Fibroblast of skin of right biceps (primary cell): ENCODE data around the gene CPOX.

Experiments used
- DNase-seq: peaks from one replicate; pipeline ENCODE4 v3.0.0-alpha.2; 2013

The CPOX gene

GRCh38 chr3:98594628-98595324 lies 1.4 kb upstream of the CPOX start:
- DNase-seq: no peak

- DNase-seq: no peak
Observed at GRCh38 chr3:98592345-98592935, 971 bp downstream of the CPOX start.

DNA sequence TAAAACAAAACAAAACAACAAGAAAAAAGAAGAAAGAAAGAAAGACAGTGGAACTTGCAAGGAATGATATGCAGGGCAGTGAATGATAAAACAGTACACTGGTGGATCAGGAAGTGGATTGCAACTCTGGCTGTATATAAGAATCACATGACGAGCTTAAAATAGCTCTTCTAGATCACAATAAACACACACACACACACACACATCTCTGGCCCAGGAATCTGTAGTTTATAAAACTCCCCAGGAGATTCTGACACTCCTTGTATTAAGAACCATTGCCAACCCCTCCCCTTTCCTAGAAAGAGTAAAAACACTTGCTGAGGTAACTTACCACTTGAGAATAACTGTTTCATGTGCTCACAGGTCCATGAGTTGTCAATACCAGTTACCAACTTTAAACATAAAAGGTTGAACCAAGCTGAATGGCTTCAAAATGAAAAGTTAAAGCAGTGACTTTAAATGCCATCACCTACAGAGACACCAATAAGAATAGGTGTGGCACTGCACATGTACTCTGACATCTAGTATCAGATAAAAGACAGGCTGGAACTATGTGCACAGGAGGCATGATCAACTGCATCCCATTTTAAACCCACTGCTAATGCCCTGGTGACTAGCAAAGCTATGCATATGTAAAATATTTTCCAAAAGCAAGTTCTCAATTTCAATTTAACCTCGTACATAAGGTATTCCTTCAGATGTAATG lies 3.9 kb downstream of the CPOX start:
- DNase-seq: no peak

- no peak for DNase-seq
Observed at GRCh38 chr3:98588065-98588464, 5.3 kb downstream of the CPOX start.

DNA sequence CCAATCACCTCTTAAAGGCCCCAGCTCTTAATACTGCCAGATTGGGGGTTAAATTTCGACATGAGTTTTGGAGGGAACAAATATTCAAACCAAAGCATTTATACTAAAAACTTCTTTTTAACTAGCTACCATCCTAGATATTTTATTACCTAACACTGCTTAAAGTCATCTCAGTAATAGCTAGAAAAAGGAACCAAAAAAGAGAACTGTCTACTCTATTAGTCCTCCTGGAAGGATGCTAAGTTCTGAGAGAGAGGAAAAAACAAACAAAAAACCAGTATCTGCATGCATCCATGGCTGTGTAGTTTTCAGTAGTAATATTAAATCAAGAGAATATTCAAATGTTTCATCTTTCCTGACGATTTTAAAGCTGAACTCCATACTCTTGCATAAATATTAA lies 5.8 kb downstream of the CPOX start:
- no peak for DNase-seq

- no peak for DNase-seq
Observed at GRCh38 chr3:98584547-98584946, 8.9 kb downstream of the CPOX start.

DNA sequence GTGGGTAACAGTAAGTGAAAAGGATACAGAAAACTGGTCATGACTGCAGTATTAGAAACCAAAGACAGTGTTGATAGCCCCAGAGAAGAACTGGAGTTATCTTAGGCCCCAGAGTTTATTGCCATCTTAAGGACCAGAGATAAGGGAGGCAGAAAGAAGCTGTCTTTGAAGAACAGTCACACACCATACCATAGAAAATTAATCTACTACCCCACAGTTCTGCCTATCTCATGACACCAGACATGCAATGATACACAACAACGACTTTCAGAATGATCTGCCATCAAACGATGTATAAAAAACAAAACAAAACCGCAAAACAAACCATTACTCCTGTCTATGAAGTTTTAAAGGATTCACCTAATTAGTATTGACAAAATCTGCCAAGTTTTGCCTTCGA lies 9.6 kb downstream of the CPOX start:
- no peak for DNase-seq

- no peak for DNase-seq
Observed at GRCh38 chr3:98582042-98582441, 11.4 kb downstream of the CPOX start.

DNA sequence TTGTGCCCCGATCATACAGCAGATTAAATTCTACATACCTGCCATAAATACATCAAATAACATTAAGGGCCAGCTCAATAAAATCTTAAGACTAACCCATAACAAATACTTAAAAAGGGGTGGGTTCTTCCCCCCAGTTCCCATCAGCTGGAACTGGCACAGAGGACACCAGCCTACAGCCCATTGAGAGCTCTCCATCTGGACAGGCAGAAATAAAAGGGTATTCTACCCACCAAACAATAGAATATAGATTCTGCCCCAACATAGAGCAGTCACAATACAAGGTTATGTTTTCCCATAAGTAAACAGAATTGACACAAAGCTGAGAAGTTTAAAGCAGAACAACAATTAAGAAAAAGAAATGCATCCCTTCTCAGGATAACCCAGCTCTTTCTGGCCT lies 11.9 kb downstream of the CPOX start:
- DNase-seq: no peak

GRCh38 chr3:98580401-98581386 lies 12.7 kb downstream of the CPOX start:
- no peak for DNase-seq

- DNase-seq: peak; percentile 83
Observed at GRCh38 chr3:98577178-98577895, 16.1 kb downstream of the CPOX start.

GRCh38 chr3:98574132-98574531 lies 19.3 kb downstream of the CPOX start:
- no peak for DNase-seq

DNA sequence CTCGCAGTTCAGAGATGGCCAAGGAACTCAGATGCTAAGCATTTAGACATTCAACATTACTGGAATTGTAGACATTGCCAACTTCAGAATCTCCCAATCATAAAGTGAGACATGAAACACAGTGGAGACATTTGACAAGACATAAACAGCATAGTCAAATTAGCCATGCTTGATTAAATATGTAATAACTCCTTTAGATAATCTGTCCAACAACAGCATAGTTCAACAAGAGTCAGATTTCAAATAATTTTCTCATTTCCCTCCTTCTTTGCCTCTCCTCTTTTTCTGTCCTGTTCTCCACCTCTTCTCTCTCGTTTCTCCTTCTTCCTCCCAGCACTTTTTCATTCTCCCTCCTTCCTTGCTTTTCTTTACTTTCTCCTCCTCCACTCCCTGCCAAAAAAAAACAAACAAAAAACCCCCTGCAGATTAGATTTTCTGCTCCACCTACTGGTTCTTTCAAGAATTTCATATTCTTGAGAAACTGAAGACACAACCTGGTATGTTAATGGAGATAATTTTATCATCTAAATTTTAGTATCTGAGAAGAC lies 20.2 kb downstream of the CPOX start:
- DNase-seq: peak; percentile 39

DNA sequence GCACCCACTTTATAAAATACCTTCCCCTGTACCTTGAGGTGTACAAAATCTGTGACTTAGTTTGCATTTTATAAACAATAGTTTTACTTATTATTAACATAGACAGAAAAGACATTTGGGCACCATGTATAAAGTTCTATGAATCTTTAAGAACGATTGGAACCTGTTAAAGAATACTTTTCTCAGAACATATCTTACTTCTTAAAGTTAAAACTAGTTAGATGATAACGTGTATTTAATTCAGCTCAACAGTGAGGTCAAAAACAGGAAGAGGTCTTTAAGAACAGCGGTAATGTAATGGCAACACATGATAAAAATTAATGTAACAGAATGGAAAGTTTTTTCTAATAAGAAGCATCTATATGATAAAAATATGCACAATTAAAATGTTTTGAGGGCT lies 25.0 kb downstream of the CPOX start:
- no peak for DNase-seq

DNA sequence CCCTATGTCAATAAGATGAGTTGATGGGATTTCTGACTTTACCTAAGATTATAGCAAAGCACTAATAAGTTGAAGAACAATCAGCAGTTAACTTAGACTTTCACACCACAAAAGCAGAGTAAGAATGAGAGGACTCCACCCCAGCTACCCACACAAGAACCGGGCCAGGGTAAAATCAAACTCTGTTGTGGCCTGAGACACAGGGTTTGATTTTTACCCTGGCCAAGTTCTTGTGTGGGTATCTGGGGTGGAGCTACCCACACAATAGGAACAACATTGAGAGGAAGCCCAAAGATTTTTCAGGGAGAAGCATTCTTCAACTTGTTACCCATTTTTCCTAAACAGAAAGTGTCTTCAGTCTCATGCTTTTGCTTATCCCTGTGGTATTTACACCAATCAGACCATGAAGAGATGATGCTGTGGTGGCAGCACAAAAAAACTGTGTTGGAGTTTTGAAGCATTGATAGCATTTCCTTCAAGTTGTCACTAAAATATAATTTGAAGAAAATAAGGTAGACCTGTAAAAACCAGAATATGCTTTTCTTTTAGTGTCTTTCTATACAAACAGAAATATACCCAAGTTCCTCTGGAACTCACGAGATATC lies 25.6 kb downstream of the CPOX start:
- no peak for DNase-seq

DNA sequence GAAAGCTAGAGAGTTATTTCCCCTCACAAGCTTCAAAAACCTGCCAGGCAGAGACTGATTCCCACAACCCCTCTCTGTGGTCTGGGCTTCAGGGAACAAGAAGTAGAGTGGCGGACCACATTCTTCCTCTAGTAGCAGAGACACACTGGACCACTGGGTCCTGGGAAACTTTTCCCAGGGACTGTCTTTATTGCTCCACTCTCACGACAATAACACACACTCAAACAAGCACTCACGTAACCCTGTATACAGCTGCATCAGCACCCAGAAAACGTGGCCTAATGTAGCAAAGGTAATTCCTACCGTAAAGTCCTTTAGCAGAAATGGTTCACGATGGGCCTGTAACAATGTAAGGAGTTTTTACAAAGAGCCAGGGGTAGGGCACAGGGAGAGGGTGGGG lies 27.6 kb downstream of the CPOX start:
- DNase-seq: no peak

- DNase-seq: no peak
Observed at GRCh38 chr3:98565237-98565643, 28.2 kb downstream of the CPOX start.

- no peak for DNase-seq
Observed at GRCh38 chr3:98564282-98565005, 29.0 kb downstream of the CPOX start.

DNA sequence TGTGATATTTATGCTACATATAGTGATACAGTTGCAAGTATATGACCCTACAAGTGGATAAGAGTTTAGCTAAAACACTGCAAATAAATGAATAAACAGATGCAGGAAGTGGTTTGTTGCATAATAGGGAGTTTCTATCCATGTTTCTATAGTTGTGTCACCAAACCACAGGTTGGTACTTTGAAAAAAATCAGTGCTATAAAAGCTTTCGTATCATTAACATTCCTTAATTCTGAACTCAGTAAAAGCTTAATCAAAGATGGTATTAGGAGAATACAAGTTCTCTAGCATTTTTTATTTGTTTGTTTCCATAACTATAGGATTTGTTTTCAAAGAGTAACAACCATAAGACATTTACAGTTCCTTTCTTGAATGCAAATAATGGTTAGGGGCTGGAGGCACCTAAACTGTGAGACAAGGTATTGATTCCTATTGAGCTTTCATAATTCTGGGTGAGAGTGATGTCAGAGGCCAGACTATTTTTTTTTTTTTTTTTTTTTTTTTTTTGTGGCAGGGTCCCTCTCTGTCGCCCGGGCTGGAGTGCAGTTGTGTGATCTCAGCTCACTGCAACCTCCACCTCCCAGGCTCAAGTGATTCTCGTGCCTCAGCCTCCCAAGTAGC lies 29.6 kb downstream of the CPOX start:
- peak; percentile 59 for DNase-seq

DNA sequence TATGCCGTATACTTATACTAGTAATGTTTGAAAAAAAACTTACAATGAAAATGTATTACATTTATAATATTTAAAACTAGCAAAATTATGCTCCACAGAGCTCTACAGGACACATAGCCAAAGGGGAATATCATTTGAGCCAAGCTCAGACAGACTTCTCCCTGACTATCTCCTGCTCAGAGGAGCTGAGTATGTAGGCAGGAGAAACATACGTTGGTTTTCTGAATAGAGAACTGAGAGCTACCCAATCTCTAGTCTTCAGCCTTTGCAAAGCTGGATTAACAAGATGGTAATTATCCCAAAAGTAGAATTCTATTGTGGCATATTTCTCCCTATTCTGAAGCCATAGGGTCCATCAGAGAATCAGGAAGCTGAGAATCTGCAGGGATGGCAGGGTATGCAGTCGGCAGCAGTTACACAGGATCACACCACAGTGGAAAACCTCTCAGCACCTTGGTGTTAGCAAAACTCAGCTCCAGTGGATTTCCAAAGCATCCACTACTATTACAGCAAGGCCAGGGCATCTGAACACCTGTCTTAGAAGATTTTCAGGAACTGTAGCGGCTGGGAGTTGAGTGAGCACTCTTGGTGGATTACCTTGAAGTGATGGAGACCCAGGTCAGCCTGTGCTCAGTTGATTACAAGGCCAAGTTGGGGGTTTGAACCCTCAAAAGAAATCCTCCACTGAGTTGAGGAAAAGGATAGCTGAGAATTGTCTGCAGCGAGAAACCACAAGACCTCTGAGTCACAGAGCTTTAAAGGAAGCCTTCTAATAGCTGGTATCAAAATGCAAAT lies 31.5 kb downstream of the CPOX start:
- DNase-seq: peak; percentile 18
